Adrenal gland (tissue), 12 donors: ENCODE data around the gene CLEC4F. TPM values are rescaled to one million over a fixed set of nuclear protein-coding genes. Genes with fewer than 3 reads are reported as not detected.

Source experiments
- DNase-seq, 7 donors: peaks; one replicate each; pipeline ENCODE4 v3.0.0-alpha.2; 2019 to 2020
- H3K27ac ChIP-seq, 5 donors: fragments of 200-600 bp; sonication (generic) in 4 of 5; 1 replicate in 3 of 5; 2 replicates in 2 of 5; pipeline versions ENCODE4 v1.5.1 to v1.8.0; 2016 to 2020; ENCODE audit warnings: mild to moderate bottlenecking in 1 of 5
- H3K27me3 ChIP-seq: fragments of 200-600 bp; 2 replicates; pipeline ENCODE4 v1.8.0; 2021
- H3K36me3 ChIP-seq, 2 donors: fragments of 200-600 bp; replicated peaks in 1 of 2; 1 replicate in 1 of 2; 2 replicates in 1 of 2; pipeline versions ENCODE4 v1.5.1 to v1.8.0; 2018 to 2022
- H3K4me1 ChIP-seq, 2 donors: fragments of 200-600 bp; replicated peaks in 1 of 2; 1 replicate in 1 of 2; 2 replicates in 1 of 2; pipeline versions ENCODE4 v1.5.1 to v1.8.0; 2018 to 2021
- H3K4me3 ChIP-seq, 4 donors: fragments of 200-600 bp; sonication (generic) in 3 of 4; one replicate each; pipeline ENCODE4 v1.5.1; 2016 to 2018
- H3K9me3 ChIP-seq, 3 donors: fragments of 200-600 bp; sonication (generic) in 1 of 3; replicated peaks in 1 of 3; 1 replicate in 2 of 3; 2 replicates in 1 of 3; pipeline versions ENCODE4 v1.5.1 to v1.8.0; 2016 to 2021
- CTCF ChIP-seq, 6 experiments: fragments of 450-650 bp in 4 of 6; fragments of 200-600 bp in 2 of 6; sonication (generic) in 1 of 6; IDR thresholded peaks; 1 replicate in 5 of 6; 2 replicates in 1 of 6; pipeline versions ENCODE4 v1.5.1 to v1.8.0; 2016 to 2021; ENCODE audit warnings: antibody characterized with exemption in 6 of 6, mild to moderate bottlenecking in 2 of 6, moderate library complexity in 1 of 6
- POLR2A ChIP-seq, 2 donors: fragments of 450-650 bp; IDR thresholded peaks; one replicate each; pipeline ENCODE4 v1.6.1; 2017; ENCODE audit warnings: antibody characterized with exemption in 2 of 2, mild to moderate bottlenecking in 2 of 2, moderate library complexity in 1 of 2
- WGBS, 4 donors: extraction: QIAGEN DNeasy Blood & Tissue Kit in 2 of 4; methylation state at CpG; one replicate each; pipeline versions ENCODE4 v1.1.5 to v1.1.7; 2013 to 2017; 5-methylcytosine and 5-hydroxymethylcytosine counted together
- intact Hi-C, 2 donors: fragments of 100-400 bp; cut with DNase I; formaldehyde crosslinking; loops; one replicate each; pipeline versions ENCODE4 v1.14.1 to v1.15.0; 2022 to 2023
- polyA plus RNA-seq, 3 donors: library from polyadenylated mRNA; stranded (reverse); fragments of 200-250 nt in 2 of 3; fragments of 350-450 nt in 1 of 3; fragmentation: Illumina TruSeq in 1 of 3; extraction: RNeasy Lipid Tissue Mini Kit (QIAGEN cat#74804) in 1 of 3; gene quantifications; one replicate each; pipeline ENCODE4 v1.2.3, GENCODE V29; 2013 to 2014
- total RNA-seq, 9 donors: library from RNA; depleted of rRNA in 4 of 9; stranded (reverse); fragments of >200 nt in 4 of 9; fragments of 120-200 nt in 1 of 9; fragmentation: NEBNext Ultra II Directional in 1 of 9; extraction: Animal tissue kit (Norgen Biotek cat#: 25700) in 1 of 9; gene quantifications; one replicate each; pipeline versions ENCODE4 v1.1.0 to v1.2.4, GENCODE V29; 2013 to 2023
- donor health status: healthy with polysubstance abuse.
- donor health status: Bipolar disorder and iron deficiency.
- donor health status: DM: yes; HTN: yes; CAD: no.
- donor health status: DM: no; HTN: no; CAD: no.
- donor health status: DM: no; HTN: no; CAD: no.
- donor health status: DM: yes; HTN: yes; CAD: no.

The CLEC4F gene
- total and polyA plus RNA-seq, 12 donors, result 0.22 to 0.32 (median 0.27) TPM; not detected in 9

GRCh38 chr2:70827388-70827787 lies 7.0 kb upstream of the CLEC4F start:
- Histone ChIP-seq H3K4me3 (no peak overlapping the region), H3K4me1 (no peaks in the 10 kb centered on the region), H3K9me3 (no peaks in the 10 kb centered on the region), H3K27ac (no peak overlapping the region), H3K27me3 (no peaks in the 10 kb centered on the region), H3K36me3 (no peaks in the 10 kb centered on the region)
- 70 to 78% (median 72%) methylated on average over 5 of the region's 5 CpGs for WGBS, 4 donors
- TF ChIP-seq CTCF (IDR thresholded peaks at IDR 0.05) (no peak), POLR2A (IDR thresholded peaks at IDR 0.05) (no peak)
- DNase-seq, result no peak
- intact Hi-C loops, result no loop called here

- no peak overlapping the region for H3K27ac ChIP-seq
- no peaks in the 10 kb centered on the region for H3K4me1 ChIP-seq
- H3K9me3 ChIP-seq, result no peaks in the 10 kb centered on the region
- no peak overlapping the region for H3K4me3 ChIP-seq
- TF ChIP-seq CTCF (IDR thresholded peaks at IDR 0.05), result no peak
- no peak for TF ChIP-seq POLR2A (IDR thresholded peaks at IDR 0.05)
- DNase-seq, result no peak
- no peaks in the 10 kb centered on the region for H3K27me3 ChIP-seq
- no peaks in the 10 kb centered on the region for H3K36me3 ChIP-seq
- intact Hi-C loops, result no loop called here
- WGBS, 4 donors, result 57 to 82% (median 64%) methylated on average over 4 of the region's 4 CpGs
These were observed 6.4 kb upstream of the CLEC4F start for GRCh38 chr2:70826696-70827350.

GRCh38 chr2:70823249-70823648 lies 2.9 kb upstream of the CLEC4F start:
- Histone ChIP-seq H3K4me3 (no peak overlapping the region), H3K4me1 (no peaks in the 10 kb centered on the region), H3K36me3 (no peaks in the 10 kb centered on the region), H3K9me3 (no peaks in the 10 kb centered on the region), H3K27me3 (no peaks in the 10 kb centered on the region), H3K27ac (no peak overlapping the region)
- intact Hi-C loops, result no loop called here
- no peak for DNase-seq
- TF ChIP-seq POLR2A (IDR thresholded peaks at IDR 0.05), result no peak
- no peak for TF ChIP-seq CTCF (IDR thresholded peaks at IDR 0.05)
- 76 to 90% (median 84%) methylated on average over 4 to 5 of the region's 5 CpGs for WGBS, 4 donors

GRCh38 chr2:70822843-70823242 lies 2.4 kb upstream of the CLEC4F start:
- intact Hi-C loops, result no loop called here
- no peak for DNase-seq
- H3K27ac ChIP-seq, result no peak overlapping the region
- H3K27me3 ChIP-seq, result no peaks in the 10 kb centered on the region
- WGBS, 4 donors, result 72 to 89% (median 79%) methylated on average over 8 of the region's 8 CpGs; no CpG with 5 or more reads in 1 of the 4 donors
- H3K4me3 ChIP-seq, result no peak overlapping the region
- H3K9me3 ChIP-seq, result no peaks in the 10 kb centered on the region
- TF ChIP-seq POLR2A (IDR thresholded peaks at IDR 0.05) (no peak), CTCF (IDR thresholded peaks at IDR 0.05) (no peak)
- no peaks in the 10 kb centered on the region for H3K4me1 ChIP-seq
- H3K36me3 ChIP-seq, result no peaks in the 10 kb centered on the region
